Neuronal stem cell (in vitro differentiated cells): ENCODE results near the gene NOC4L. TPM values are rescaled to one million over a fixed set of nuclear protein-coding genes. Genes with fewer than 3 reads are reported as not detected.

Experiments used
- small RNA-seq: library from polyadenylated mRNA; stranded (forward); fragments of <200 nt; extraction: miRNeasy Mini kit (QIAGEN cat#:217004); gene quantifications from one replicate; pipeline ENCODE3, GENCODE V24; 2013; ENCODE audit not compliant: insufficient read depth

NOC4L gene

Small RNA genes within 50 kb of the gene (small RNA-seq; reads per million reads assigned to genes)
- gene AC138466.3 = not detected
